ENCODE results near the gene CCDC93. TPM values are rescaled to one million over a fixed set of nuclear protein-coding genes. Genes with fewer than 3 reads are reported as not detected.

CCDC93 gene
- total RNA-seq, 1 donor from 2014 or later, result 64.5 TPM

GRCh38 chr2:117967977-117968718 lies 45.7 kb downstream of the CCDC93 start:
- no peak overlapping the region for H3K27ac Mint-ChIP-seq (ENCODE audit: unreplicated experiment)
- H3K27me3 Mint-ChIP-seq (ENCODE audit: unreplicated experiment), result no peaks in the 10 kb centered on the region
- no peak for TF ChIP-seq CTCF (IDR thresholded peaks at IDR 0.05; ENCODE audit: unreplicated experiment)
- DNase-seq (ENCODE audit: low spot score), result no peak
- peaks cover 51% of the 10 kb centered on the region for H3K4me1 Mint-ChIP-seq (ENCODE audit: unreplicated experiment)
- peaks cover 37% of the 10 kb centered on the region for H3K36me3 Mint-ChIP-seq (ENCODE audit: low read depth, unreplicated experiment)
- H3K4me3 Mint-ChIP-seq (ENCODE audit: unreplicated experiment), result no peak overlapping the region
- no peaks in the 10 kb centered on the region for H3K9me3 Mint-ChIP-seq (ENCODE audit: unreplicated experiment)

- DNase-seq (ENCODE audit: low spot score), result no peak
- Mint-ChIP-seq H3K27me3 (ENCODE audit: unreplicated experiment) (no peaks in the 10 kb centered on the region), H3K4me1 (ENCODE audit: unreplicated experiment) (peaks cover 70% of the 10 kb centered on the region), H3K36me3 (ENCODE audit: low read depth, unreplicated experiment) (peaks cover 21% of the 10 kb centered on the region), H3K27ac (ENCODE audit: unreplicated experiment) (peak overlapping the region; percentile 92), H3K4me3 (ENCODE audit: unreplicated experiment) (no peak overlapping the region), H3K9me3 (ENCODE audit: unreplicated experiment) (no peaks in the 10 kb centered on the region)
- no peak for TF ChIP-seq CTCF (IDR thresholded peaks at IDR 0.05; ENCODE audit: unreplicated experiment)
Measured at GRCh38 chr2:117963446-117963845, 50.4 kb downstream of the CCDC93 start.

GRCh38 chr2:117961201-117961600 lies 52.7 kb downstream of the CCDC93 start:
- no peaks in the 10 kb centered on the region for H3K9me3 Mint-ChIP-seq (ENCODE audit: unreplicated experiment)
- H3K4me1 Mint-ChIP-seq (ENCODE audit: unreplicated experiment), result peaks cover 70% of the 10 kb centered on the region
- no peak overlapping the region for H3K27ac Mint-ChIP-seq (ENCODE audit: unreplicated experiment)
- peaks cover 37% of the 10 kb centered on the region for H3K36me3 Mint-ChIP-seq (ENCODE audit: low read depth, unreplicated experiment)
- no peaks in the 10 kb centered on the region for H3K27me3 Mint-ChIP-seq (ENCODE audit: unreplicated experiment)
- no peak for TF ChIP-seq CTCF (IDR thresholded peaks at IDR 0.05; ENCODE audit: unreplicated experiment)
- H3K4me3 Mint-ChIP-seq (ENCODE audit: unreplicated experiment), result no peak overlapping the region
- DNase-seq (ENCODE audit: low spot score), result no peak

DNA sequence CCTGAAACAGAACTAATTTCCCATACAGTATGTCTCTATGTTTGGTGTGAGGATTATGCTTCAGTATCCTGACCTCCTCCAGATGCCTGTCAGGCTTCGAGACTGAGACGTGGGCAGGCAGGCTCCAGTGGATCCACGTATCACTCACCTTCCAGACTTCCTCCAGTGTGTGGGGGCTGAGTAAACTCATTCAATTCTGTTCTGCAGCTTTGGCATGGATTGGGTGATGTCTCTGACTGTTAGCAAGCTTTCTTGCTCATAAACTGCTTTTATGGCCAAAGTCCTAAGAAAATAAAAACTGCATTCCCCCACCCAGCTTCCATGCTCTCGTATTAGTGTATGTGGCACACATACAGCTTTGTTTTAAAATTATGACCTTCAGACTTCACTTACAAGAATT lies 53.6 kb downstream of the CCDC93 start:
- H3K4me3 Mint-ChIP-seq (ENCODE audit: unreplicated experiment), result no peak overlapping the region
- no peaks in the 10 kb centered on the region for H3K9me3 Mint-ChIP-seq (ENCODE audit: unreplicated experiment)
- H3K27ac Mint-ChIP-seq (ENCODE audit: unreplicated experiment), result no peak overlapping the region
- no peaks in the 10 kb centered on the region for H3K27me3 Mint-ChIP-seq (ENCODE audit: unreplicated experiment)
- peaks cover 34% of the 10 kb centered on the region for H3K36me3 Mint-ChIP-seq (ENCODE audit: low read depth, unreplicated experiment)
- no peak for DNase-seq (ENCODE audit: low spot score)
- TF ChIP-seq CTCF (IDR thresholded peaks at IDR 0.05; ENCODE audit: unreplicated experiment), result no peak
- peaks cover 60% of the 10 kb centered on the region for H3K4me1 Mint-ChIP-seq (ENCODE audit: unreplicated experiment)

DNA sequence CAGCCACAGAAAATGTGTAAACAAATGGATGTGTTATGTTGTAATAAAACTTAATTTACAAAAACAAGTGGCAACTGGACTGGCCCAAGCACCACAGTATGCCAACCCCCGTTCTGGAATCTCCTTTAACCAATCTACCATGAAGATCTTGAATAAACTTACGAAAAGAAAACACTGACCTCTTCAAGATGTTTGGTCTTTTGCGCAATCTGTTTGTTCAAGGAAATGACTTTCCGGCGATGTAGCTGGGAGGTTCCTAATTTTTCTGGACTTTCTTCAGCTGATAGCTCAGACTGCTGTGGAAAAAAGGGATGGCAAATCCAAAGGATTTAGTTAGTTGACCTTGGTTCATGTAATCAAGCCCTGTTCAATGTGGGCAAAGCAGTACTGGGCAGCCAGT lies 55.7 kb downstream of the CCDC93 start:
- TF ChIP-seq CTCF (IDR thresholded peaks at IDR 0.05; ENCODE audit: unreplicated experiment), result no peak
- peaks cover 40% of the 10 kb centered on the region for H3K4me1 Mint-ChIP-seq (ENCODE audit: unreplicated experiment)
- peaks cover 52% of the 10 kb centered on the region for H3K36me3 Mint-ChIP-seq (ENCODE audit: low read depth, unreplicated experiment)
- peak overlapping the region; percentile 44 for H3K27ac Mint-ChIP-seq (ENCODE audit: unreplicated experiment)
- no peak for DNase-seq (ENCODE audit: low spot score)
- H3K9me3 Mint-ChIP-seq (ENCODE audit: unreplicated experiment), result no peaks in the 10 kb centered on the region
- H3K27me3 Mint-ChIP-seq (ENCODE audit: unreplicated experiment), result no peaks in the 10 kb centered on the region
- H3K4me3 Mint-ChIP-seq (ENCODE audit: unreplicated experiment), result no peak overlapping the region
